ENCODE measurements around the gene E4F1. TPM values are rescaled to one million over a fixed set of nuclear protein-coding genes. Genes with fewer than 3 reads are reported as not detected.
"Not testable (repeated sequence)": the region's sequence is repeated elsewhere in the genome, so short reads cannot be mapped to it uniquely, and the experiment has no call there.

The E4F1 gene
- total and polyA plus RNA-seq, 2 donors (not counting 3 experiments of a cell fraction or from before 2014, with no cell fraction given), result 28.6 to 32.7 TPM

- DNase-seq (ENCODE audit: low read depth, low spot score) (no peak), FAIRE-seq (no peak)
- Histone ChIP-seq H3K79me2 (ENCODE audit: control insufficient read depth, insufficient read depth, low read length) (no peaks in the 10 kb centered on the region), H3K4me3 (replicated peaks in 1 of 3; ENCODE audit: insufficient read depth in 1 of 3, low read depth in 1 of 3, low read length in 3 of 3) (no peak overlapping the region), H4K20me1 (replicated peaks; ENCODE audit: control insufficient read depth, extremely low read depth, insufficient read depth, low read length) (no peaks in the 10 kb centered on the region), H3K4me2 (ENCODE audit: insufficient read depth, low read length) (no peak overlapping the region), H2AFZ (ENCODE audit: low read depth, low read length) (no peak overlapping the region), H3K9me1 (replicated peaks; ENCODE audit: control insufficient read depth, extremely low read depth, insufficient read depth, low read length) (no peaks in the 10 kb centered on the region), H3K9me3 (replicated peaks; ENCODE audit: control insufficient read depth, insufficient read depth, low read length) (no peaks in the 10 kb centered on the region), H3K4me1 (ENCODE audit: control insufficient read depth, extremely low read depth, insufficient read depth, low read length) (peaks cover 10% of the 10 kb centered on the region), H3K27me3 (ENCODE audit: control insufficient read depth in 2 of 2, insufficient read depth in 2 of 2, low read length in 2 of 2) (peaks cover 5 to 18% of the 10 kb centered on the region in 2 experiments), H3K27ac (ENCODE audit: insufficient read depth, low read depth, low read length) (no peak overlapping the region), H3K9ac (replicated peaks; ENCODE audit: extremely low read depth, insufficient read depth, low read length) (no peak overlapping the region), H3K36me3 (ENCODE audit: control insufficient read depth in 2 of 2, extremely low read depth in 1 of 2, insufficient read depth in 2 of 2, low read length in 2 of 2) (peaks cover 8 to 24% of the 10 kb centered on the region in 2 experiments)
- dilution Hi-C loops (cut with MboI; ENCODE audit: extremely low pct_ligation_motif_present, low sequenced_read_pairs), result no loop called here
- TF ChIP-seq FOS (IDR thresholded peaks at IDR 0.05; ENCODE audit: borderline replicate concordance, insufficient read depth, low read length), result no peak
- TF ChIP-seq POLR2AphosphoS5 (IDR thresholded peaks at IDR 0.05; ENCODE audit: insufficient read depth, low read depth, low read length), result peak; percentile 9
- CTCF ChIA-PET, result interaction anchor here (1.2 kb wide), 2 partner anchors 13 to 262 kb away, joined by 6 read pairs; partner anchors contain the start of gene ECI1
- intact Hi-C loops (cut with micrococcal nuclease), result no loop called here
- POLR2A ChIA-PET, result no interaction called here
- BruUV-seq (replicated peaks), result no TSS peak
These were observed 15.7 kb downstream of the E4F1 start for GRCh38 chr16:2238838-2239675.

- H3K4me1 ChIP-seq (ENCODE audit: control insufficient read depth, extremely low read depth, insufficient read depth, low read length); H3K4me3 ChIP-seq (replicated peaks in 1 of 3; ENCODE audit: insufficient read depth in 1 of 3, low read depth in 1 of 3, low read length in 3 of 3); FAIRE-seq; BruUV-seq (replicated peaks); H3K9me3 ChIP-seq (replicated peaks; ENCODE audit: control insufficient read depth, insufficient read depth, low read length); H3K9ac ChIP-seq (replicated peaks; ENCODE audit: extremely low read depth, insufficient read depth, low read length); H4K20me1 ChIP-seq (replicated peaks; ENCODE audit: control insufficient read depth, extremely low read depth, insufficient read depth, low read length); H3K4me2 ChIP-seq (ENCODE audit: insufficient read depth, low read length); H3K79me2 ChIP-seq (ENCODE audit: control insufficient read depth, insufficient read depth, low read length); H3K9me1 ChIP-seq (replicated peaks; ENCODE audit: control insufficient read depth, extremely low read depth, insufficient read depth, low read length); intact Hi-C loops (cut with micrococcal nuclease); dilution Hi-C loops (cut with MboI; ENCODE audit: extremely low pct_ligation_motif_present, low sequenced_read_pairs); POLR2A ChIA-PET; H3K27ac ChIP-seq (ENCODE audit: insufficient read depth, low read depth, low read length); DNase-seq (ENCODE audit: low read depth, low spot score); H2AFZ ChIP-seq (ENCODE audit: low read depth, low read length): not testable (repeated sequence)
- Histone ChIP-seq H3K27me3 (ENCODE audit: control insufficient read depth in 2 of 2, insufficient read depth in 2 of 2, low read length in 2 of 2) (peaks cover 5 to 18% of the 10 kb centered on the region in 2 experiments), H3K36me3 (ENCODE audit: control insufficient read depth in 2 of 2, extremely low read depth in 1 of 2, insufficient read depth in 2 of 2, low read length in 2 of 2) (peaks cover 11 to 23% of the 10 kb centered on the region in 2 experiments)
- CTCF ChIA-PET, result interaction anchor here (0.9 kb wide), 1 partner anchor 11 kb away, joined by 3 read pairs; the partner anchor contains the start of gene ECI1
These were observed 16.9 kb downstream of the E4F1 start for GRCh38 chr16:2240331-2240730.

All from endothelial cell of umbilical vein (primary cell).